Glutamatergic neuron (in vitro differentiated cells): Measurements from ENCODE around the gene ZNF587B. TPM values are rescaled to one million over a fixed set of nuclear protein-coding genes. Genes with fewer than 3 reads are reported as not detected.
"Not testable (repeated sequence)": the region's sequence is repeated elsewhere in the genome, so short reads cannot be mapped to it uniquely, and the experiment has no call there.

Source experiments
- DNase-seq: peaks from one replicate; pipeline ENCODE4 v3.0.0; 2022
- H3K27ac Mint-ChIP-seq: one replicate; pipeline ENCODE4 v1.8.0; 2020; ENCODE audit warnings: mild to moderate bottlenecking, mixed read lengths, inconsistent platforms; ENCODE audit not compliant: unreplicated experiment
- H3K27me3 Mint-ChIP-seq: one replicate; pipeline ENCODE4 v1.8.0; 2020; ENCODE audit warnings: mild to moderate bottlenecking, moderate library complexity, mixed read lengths, inconsistent platforms; ENCODE audit not compliant: unreplicated experiment
- H3K36me3 Mint-ChIP-seq: one replicate; pipeline ENCODE4 v1.8.0; 2020; ENCODE audit warnings: mild to moderate bottlenecking, mixed read lengths, inconsistent platforms; ENCODE audit not compliant: unreplicated experiment
- H3K4me1 Mint-ChIP-seq: one replicate; pipeline ENCODE4 v1.8.0; 2020; ENCODE audit warnings: mild to moderate bottlenecking, low read depth, mixed read lengths, inconsistent platforms; ENCODE audit not compliant: unreplicated experiment
- H3K4me3 Mint-ChIP-seq: one replicate; pipeline ENCODE4 v1.8.0; 2020; ENCODE audit warnings: mild to moderate bottlenecking, mixed read lengths, inconsistent platforms; ENCODE audit not compliant: unreplicated experiment
- H3K9me3 Mint-ChIP-seq: one replicate; pipeline ENCODE4 v1.8.0; 2020; ENCODE audit warnings: mild to moderate bottlenecking, moderate library complexity, mixed read lengths, inconsistent platforms; ENCODE audit not compliant: unreplicated experiment
- long read RNA-seq: library from polyadenylated mRNA; unstranded; transcript quantifications from one replicate; pipeline ENCODE4 v2.0.0, GENCODE V29; 2020; ENCODE audit not compliant: unreplicated experiment
- total RNA-seq: library from RNA; stranded (reverse); fragmentation: NEBNext Ultra II Directional; extraction: Animal tissue kit (Norgen Biotek cat#: 25700); gene quantifications from one replicate; pipeline ENCODE4 v1.2.1, GENCODE V29; 2021; ENCODE audit not compliant: unreplicated experiment
- TF ChIP-seq, protein P1 (sequence below): fragments of 200-600 bp; sonication (generic); IDR thresholded peaks from one replicate; pipeline ENCODE4 v1.5.0; 2021; ENCODE audit not compliant: partially characterized antibody, unreplicated experiment

The ZNF587B gene
- total RNA-seq, result 16.9 TPM
- long read RNA-seq, result 0 reads

DNA sequence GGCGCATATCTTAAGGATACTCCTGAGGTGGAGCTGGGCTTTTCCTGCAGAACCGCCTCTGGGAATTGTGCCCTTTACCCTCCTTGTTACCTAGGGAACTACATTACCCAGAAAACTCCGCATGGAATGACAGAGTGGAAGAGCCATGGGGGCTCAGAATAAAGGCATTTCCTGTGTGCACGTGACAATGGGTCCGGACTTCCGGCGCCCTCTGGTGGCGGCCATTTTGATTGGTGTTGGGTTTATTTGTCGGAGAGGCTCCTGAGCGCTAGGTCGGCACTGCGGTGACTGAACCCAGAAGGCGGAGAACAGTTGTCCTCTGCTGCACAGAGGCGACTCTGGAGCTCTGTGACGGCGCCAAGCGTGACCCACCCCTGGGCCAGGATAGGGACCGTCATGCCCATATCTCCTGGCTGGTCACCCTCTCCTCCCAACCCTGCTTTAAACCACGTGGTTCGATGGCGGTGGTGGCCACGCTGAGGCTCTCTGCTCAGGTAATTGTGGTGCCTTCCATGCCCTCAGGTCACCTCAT lies at the start of gene ZNF587B:
ZNF587B (plus strand) TSS at position 229 of the 532 bp plus-strand sequence; CDS start at position 459, 230 bp downstream.
- peak within 1 kb of the TSS; percentile 97 for H3K4me3 Mint-ChIP-seq

DNA sequence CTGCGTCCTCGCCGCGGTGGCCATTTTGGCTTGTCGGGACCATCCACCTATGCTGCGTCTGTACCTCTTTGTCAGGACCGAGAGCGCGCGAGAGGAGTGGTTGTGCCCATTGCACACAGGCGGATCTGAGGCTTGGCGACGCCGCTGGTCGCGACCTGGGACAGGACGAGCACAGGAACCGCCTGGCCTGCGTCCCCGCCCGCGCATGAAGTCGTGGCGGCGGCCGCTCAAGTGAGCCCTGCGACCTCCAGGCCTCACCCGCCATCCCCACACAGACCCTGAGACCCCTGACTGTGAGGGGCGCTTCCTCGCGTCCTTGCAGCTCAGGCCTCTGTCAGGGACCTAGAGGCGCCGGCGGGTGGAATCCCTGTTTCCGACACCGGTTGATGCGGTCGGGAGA lies 43.8 kb upstream of the ZNF587B start:
- no peaks in the 10 kb centered on the region for H3K4me1 Mint-ChIP-seq
- no peak for DNase-seq
- no peak overlapping the region for H3K4me3 Mint-ChIP-seq
- TF ChIP-seq, protein P1, sequence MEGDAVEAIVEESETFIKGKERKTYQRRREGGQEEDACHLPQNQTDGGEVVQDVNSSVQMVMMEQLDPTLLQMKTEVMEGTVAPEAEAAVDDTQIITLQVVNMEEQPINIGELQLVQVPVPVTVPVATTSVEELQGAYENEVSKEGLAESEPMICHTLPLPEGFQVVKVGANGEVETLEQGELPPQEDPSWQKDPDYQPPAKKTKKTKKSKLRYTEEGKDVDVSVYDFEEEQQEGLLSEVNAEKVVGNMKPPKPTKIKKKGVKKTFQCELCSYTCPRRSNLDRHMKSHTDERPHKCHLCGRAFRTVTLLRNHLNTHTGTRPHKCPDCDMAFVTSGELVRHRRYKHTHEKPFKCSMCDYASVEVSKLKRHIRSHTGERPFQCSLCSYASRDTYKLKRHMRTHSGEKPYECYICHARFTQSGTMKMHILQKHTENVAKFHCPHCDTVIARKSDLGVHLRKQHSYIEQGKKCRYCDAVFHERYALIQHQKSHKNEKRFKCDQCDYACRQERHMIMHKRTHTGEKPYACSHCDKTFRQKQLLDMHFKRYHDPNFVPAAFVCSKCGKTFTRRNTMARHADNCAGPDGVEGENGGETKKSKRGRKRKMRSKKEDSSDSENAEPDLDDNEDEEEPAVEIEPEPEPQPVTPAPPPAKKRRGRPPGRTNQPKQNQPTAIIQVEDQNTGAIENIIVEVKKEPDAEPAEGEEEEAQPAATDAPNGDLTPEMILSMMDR, result no peak
- H3K27me3 Mint-ChIP-seq, result no peaks in the 10 kb centered on the region
- H3K9me3 Mint-ChIP-seq, result peaks cover 2% of the 10 kb centered on the region
- no peak overlapping the region for H3K27ac Mint-ChIP-seq
- peaks cover 31% of the 10 kb centered on the region for H3K36me3 Mint-ChIP-seq

More for the DNA sequence above, at the start of gene ZNF587B:
- peaks cover 4% of the 10 kb centered on the region for H3K9me3 Mint-ChIP-seq
- H3K27ac Mint-ChIP-seq, result peak within 1 kb of the TSS; percentile 94
- H3K36me3 Mint-ChIP-seq, result no peaks in the 10 kb centered on the region
- peak; percentile 91 for DNase-seq
- H3K4me1 Mint-ChIP-seq, result peaks cover 18% of the 10 kb centered on the region
- peaks cover 3% of the 10 kb centered on the region for H3K27me3 Mint-ChIP-seq
- TF ChIP-seq, protein P1, result peak; percentile 86

GRCh38 chr19:57786906-57787305 lies 43.2 kb upstream of the ZNF587B start:
- H3K27me3 Mint-ChIP-seq, result no peaks in the 10 kb centered on the region
- no peak overlapping the region for H3K27ac Mint-ChIP-seq
- peaks cover 31% of the 10 kb centered on the region for H3K36me3 Mint-ChIP-seq
- TF ChIP-seq, protein P1, result no peak
- peaks cover 2% of the 10 kb centered on the region for H3K9me3 Mint-ChIP-seq
- H3K4me3 Mint-ChIP-seq, result no peak overlapping the region
- H3K4me1 Mint-ChIP-seq, result no peaks in the 10 kb centered on the region
- DNase-seq, result no peak

DNA sequence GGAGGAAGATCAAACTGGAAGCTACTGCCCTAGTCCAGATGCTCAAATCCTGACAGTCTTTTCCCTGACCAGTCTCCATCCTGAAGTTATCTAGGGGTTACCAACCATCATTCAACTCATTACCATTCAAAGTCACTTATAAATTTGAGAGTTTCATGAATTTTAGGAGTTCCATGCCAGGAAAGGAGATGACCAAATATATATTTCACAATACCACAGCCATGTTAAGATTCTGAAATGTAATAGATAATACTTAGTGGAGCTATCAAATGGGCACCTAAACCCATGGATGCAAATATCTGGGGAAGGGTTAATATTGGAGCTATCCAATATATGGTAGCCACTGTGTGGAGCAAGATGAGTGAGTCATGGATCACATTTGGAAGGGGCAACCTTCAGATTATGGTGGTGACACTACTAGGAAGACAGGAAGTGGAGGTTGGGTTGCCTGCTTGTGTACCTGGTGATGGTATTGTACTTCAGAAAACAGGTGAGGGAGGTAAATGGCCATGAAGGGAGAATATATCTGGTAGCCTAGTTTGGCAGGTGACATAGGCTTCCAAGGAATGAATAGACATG lies 41.9 kb upstream of the ZNF587B start:
- no peaks in the 10 kb centered on the region for H3K27me3 Mint-ChIP-seq
- TF ChIP-seq, protein P1, result no peak
- H3K9me3 Mint-ChIP-seq, result peaks cover 2% of the 10 kb centered on the region
- no peak overlapping the region for H3K27ac Mint-ChIP-seq
- no peak for DNase-seq
- H3K4me3 Mint-ChIP-seq, result peak overlapping the region; percentile 42
- peaks cover 1% of the 10 kb centered on the region for H3K4me1 Mint-ChIP-seq
- peaks cover 31% of the 10 kb centered on the region for H3K36me3 Mint-ChIP-seq

GRCh38 chr19:57789288-57789687 lies 40.8 kb upstream of the ZNF587B start:
- Mint-ChIP-seq H3K4me3 (no peak overlapping the region), H3K27ac (no peak overlapping the region), H3K36me3 (peaks cover 31% of the 10 kb centered on the region), H3K27me3 (no peaks in the 10 kb centered on the region), H3K9me3 (peaks cover 2% of the 10 kb centered on the region), H3K4me1 (peaks cover 1% of the 10 kb centered on the region)
- no peak for DNase-seq
- TF ChIP-seq, protein P1, result no peak

DNA sequence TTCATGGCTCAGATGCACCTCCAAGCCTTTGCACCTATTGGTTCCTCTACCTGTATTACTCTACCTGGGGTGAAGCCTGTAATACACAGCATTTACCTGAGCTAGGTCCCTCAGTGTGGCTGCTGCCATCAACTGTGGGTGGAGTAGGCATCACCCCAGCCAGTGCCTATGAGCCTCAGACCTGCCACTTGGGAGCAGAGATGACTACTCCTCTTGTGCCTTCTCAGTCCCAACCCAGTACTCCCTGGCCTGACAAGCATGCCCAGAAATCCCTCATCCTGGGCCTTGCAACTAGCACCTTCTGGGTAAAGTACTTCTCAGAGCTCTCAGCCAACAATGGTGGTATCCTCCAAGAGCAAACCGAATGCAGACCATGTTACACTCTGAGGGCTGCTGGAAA lies 33.5 kb upstream of the ZNF587B start:
- DNase-seq, H3K4me3 Mint-ChIP-seq, H3K4me1 Mint-ChIP-seq, H3K27me3 Mint-ChIP-seq, H3K27ac Mint-ChIP-seq, H3K9me3 Mint-ChIP-seq, H3K36me3 Mint-ChIP-seq: not testable (repeated sequence)
